Kidney capillary endothelial cell (primary cell): ENCODE measurements around the gene INSC.

Experiments used
- DNase-seq: peaks from one replicate; pipeline ENCODE4 v3.0.0-alpha.2; 2018; ENCODE audit warnings: low spot score

Gene INSC

DNA sequence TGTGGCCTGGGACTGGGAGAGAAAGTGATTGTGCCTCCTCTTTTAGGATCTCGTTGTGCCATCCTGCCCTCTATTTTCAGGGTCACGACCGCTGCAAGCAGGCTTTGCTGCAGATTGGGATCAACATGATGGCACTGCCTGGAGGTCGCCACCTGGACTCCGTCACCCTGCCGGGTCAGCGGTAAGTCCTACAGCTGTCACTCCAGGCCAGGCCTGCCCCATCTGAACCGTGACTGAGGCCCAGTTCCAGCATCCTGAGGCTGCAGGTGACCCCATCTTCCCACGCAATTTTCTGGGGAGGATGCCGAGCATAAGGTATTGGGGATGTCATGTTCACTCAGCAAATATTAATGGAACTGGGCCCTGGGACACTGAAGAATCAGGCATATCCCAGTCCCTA is 34.3 kb downstream of the INSC start:
- no peak for DNase-seq

GRCh38 chr11:15150507-15150906 is 35.8 kb downstream of the INSC start:
- DNase-seq = no peak

- DNase-seq = no peak
These were observed 38.5 kb downstream of the INSC start for GRCh38 chr11:15153231-15153630.

DNA sequence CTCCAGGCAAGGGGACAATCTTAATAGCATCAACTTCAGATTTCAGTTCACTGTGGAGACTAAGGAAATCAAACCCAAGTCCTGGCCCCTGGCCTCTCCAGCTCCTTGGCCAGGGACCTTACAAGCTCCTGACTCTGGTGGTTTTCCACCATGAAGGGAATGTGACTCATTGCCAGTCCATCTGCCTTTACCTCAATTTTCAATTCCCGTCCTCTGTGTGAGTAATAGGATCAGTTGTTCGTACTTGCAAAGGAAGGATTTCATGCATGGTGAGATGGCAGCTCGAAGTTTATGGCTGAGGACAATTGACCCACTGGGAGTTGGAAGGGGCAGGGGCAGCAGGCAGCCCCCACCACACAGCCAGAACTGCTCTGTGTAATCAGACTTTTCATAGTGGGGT is 42.5 kb downstream of the INSC start:
- no peak for DNase-seq

DNA sequence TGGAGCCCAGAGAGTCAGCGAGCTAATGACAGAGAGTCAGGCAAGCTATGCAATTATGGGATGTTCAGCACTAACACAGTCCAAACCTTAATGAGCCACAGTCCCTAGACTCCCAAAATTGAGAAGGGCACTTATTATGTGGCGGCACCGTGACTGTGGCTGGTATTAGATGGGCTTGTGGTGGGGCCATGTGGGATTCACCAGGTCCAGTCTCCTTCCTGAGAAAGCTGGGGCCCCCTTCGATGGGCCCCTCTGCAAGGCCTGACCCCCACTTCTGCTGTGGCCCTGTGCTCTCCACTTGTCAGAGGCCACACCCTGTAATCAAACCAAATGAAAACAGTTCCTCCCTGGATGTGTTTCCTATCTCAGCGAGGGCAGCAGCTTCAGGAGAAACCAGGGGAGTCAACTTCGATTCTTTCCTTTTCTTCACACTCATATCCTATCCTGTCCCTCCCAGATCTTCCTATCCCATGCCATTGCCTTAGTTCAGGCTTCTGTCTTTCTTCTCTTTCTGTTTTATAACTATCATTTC is 42.9 kb downstream of the INSC start:
- DNase-seq = no peak

GRCh38 chr11:15158351-15159015 is 43.8 kb downstream of the INSC start:
- DNase-seq = no peak

DNA sequence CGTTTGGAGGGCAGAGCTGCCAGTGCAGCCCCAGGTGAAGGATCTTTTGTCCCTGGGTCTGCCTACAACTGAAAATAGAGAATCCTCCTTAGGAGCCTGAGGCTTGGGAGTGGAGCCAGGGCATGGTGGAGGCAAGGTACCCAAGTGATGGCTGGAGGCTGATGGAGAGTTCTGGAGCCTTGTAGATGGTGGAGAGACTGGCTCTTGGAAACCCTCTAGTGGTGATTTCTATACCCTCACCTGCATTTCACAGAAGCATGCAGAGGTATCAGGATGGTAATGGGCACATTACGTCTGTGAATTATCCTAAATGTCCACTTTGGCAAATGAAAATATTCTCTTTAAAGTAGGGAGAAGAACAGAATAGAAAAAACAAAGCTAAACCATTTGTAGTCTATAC is 44.4 kb downstream of the INSC start:
- peak; percentile 21 for DNase-seq

DNA sequence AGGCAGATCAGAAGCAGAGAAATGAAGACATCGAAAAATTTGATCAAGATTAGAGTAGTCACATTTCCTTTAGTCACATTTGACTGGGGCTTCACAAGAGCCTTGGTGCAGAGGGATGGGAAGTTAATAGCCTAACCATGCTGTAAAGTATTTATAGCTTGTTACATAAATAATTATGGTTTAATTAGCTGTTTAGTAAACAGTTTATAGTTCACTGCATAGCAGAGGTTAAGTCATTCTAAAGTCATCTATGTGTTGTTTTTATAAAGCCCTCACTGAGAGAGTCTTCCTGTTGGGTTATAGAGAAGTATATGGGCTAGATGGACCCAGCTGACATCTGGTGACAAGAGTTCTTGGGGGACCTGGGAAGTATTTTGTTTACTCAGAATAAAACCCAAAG is 47.1 kb downstream of the INSC start:
- DNase-seq = no peak

GRCh38 chr11:15163136-15163535 is 48.4 kb downstream of the INSC start:
- DNase-seq = no peak

DNA sequence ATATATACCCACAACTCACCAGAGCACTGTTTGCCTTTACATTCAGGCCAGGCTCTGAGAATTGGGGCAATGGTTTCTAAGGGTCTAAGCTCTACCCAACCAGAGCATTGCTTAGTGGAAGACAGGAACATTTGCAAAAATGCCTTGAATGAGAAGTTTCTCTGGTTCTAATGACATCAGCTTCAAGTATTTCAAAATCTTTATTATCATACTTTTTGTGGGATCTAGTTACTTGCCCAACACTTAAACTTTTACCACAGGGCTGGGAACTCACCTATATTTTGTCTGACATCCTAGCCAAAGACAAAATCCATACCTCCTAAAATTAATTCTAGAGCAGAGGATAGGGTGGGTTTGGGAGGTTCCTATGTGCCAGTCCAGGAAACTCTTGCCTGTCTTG is 51.5 kb downstream of the INSC start:
- DNase-seq = no peak

- no peak for DNase-seq
These were observed 55.3 kb downstream of the INSC start for GRCh38 chr11:15169815-15170551.

- DNase-seq = no peak
These were observed 56.0 kb downstream of the INSC start for GRCh38 chr11:15170698-15171097.

DNA sequence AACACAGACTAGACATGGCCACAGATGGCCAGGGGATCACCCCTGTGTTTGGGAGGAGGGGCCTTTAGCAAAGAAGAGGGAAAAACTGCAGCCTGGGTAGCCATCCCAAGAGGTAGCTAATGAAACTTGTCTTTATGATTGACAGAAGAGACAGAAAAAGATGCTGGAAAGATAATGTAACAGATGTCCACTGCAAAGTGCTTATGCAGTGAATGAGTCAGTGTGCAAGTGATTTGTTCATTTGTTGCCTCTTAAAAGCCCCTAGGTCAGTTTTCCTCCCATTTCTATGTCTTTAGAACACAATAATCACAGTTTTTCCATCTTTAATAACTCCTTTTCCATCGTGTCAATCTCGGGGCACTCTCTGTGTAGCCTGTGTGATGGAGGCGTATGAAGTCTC is 57.2 kb downstream of the INSC start:
- no peak for DNase-seq

DNA sequence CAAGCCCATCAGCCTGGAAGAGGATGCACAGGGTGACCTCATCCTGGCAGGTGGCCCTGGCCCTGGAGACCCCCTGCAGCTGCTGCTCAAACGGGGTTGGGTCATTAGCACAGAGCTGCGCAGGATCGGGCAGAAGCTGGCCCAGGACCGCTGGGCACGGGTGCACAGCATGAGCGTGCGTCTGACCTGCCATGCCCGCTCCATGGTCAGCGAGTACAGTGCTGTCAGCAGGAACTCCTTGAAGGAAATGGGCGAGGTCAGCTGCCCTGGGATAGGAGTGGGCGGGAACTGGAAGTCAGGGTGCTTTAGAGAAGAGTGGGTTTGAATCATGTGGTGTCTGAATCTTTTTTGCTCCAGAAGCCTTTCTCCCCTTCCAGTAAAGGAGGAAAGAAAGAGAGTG is 61.1 kb downstream of the INSC start:
- no peak for DNase-seq

- DNase-seq = no peak
These were observed 62.0 kb downstream of the INSC start for GRCh38 chr11:15176646-15177163.

GRCh38 chr11:15177491-15177890 is 62.8 kb downstream of the INSC start:
- DNase-seq = no peak

- DNase-seq = no peak
These were observed 63.5 kb downstream of the INSC start for GRCh38 chr11:15178214-15178613.

DNA sequence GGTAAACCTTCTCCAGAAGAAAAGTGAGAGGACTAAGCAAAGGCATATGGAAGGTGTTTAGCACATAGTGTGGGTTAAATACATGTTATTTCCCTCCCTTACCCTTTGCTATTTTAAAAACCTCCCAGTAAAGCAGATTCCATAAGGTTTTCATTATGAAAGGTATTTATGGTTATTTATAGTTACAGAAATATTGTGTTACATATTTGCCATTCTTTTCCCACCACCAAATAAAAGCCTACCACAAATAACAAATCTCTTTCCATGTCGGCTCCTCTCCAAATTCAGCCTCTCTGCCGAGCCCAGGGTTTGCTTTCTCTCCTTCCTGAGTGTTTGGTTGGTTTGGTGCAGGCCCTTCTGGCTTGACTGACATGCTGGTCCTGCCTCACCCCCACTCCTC is 64.4 kb downstream of the INSC start:
- no peak for DNase-seq

DNA sequence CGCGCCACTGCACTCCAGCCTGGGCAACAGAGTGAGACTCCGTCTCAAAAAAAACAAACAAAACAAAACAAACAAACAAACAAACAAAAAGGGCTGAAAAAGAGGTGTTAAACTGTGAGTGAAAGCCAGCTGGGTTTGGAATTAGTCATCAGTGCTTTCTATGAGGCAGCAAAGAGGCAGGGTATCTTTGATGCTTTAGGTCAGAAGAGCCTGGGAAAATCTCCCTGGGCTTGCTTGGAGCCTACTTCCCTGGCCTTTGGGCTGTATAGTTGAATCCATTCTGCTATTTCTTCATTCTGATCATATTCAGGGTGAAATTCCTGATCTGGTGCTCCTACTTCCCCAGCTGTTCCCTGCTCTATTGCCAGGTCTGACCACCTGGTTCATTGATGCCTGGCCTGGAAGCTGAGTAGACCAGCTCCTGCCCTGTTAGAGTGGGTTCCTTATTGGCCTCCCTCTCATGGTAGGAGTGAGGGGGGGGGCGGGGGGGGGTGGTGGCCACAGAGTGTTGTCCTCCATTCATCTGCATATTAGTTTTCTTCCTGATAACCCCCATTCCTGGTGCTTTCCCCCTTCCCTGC is 65.6 kb downstream of the INSC start:
- DNase-seq = no peak

DNA sequence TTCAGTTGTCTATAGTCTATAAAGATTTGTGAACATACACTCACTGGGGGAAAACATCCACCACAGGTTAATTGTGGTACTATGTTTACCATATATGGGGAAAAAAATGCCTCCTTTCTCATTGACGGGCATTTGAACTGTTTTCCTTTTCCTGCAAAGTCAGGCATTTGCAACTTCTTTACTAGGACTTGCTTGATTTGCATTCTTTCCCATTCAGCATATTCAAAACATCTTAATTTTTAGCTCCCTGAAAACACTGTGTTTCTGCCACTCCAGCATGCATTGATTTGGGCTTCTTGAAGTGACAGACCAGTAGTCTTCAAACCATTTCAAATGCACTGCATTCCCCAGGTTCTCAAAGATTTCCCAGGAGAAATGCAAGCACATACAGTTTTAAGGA is 67.6 kb downstream of the INSC start:
- no peak for DNase-seq

GRCh38 chr11:15185021-15185420 is 70.3 kb downstream of the INSC start:
- DNase-seq = no peak

DNA sequence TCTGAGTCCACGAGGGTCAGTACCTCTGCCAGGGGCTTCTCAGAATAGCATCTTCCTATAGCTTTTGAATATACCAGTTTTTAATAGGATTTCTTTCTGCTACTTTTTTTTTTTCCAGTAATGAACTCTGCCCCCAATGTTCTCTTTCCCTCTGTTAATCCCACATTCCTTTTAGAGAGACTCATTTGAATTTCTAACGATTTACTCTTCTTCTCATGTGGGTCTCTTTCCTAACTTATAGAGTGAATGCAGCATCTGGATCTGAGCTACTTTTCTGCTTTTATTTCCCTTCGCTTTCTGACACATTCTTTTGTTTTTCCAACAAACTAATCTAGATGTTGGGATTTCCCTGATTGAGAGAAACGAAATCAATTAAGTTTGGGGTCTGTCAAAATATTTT is 71.4 kb downstream of the INSC start:
- no peak for DNase-seq

DNA sequence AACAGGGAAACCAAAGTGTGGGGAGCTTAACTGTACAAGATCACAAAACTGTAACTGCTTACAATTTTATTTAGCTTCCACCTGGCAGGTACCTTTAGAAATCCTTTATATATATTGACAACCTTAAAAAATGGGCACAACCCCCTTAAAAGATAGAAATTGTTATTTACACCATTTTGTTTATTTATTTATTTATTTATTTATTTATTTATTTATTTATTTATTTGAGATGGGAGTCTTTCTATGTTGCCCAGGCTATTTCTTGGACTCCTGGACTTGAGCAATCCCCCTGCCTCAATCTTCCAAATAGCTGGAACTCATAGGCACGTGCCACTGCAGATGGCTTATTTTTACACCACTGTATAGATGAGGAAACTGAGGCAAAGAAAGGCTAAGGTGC is 74.5 kb downstream of the INSC start:
- DNase-seq = no peak
